ENCODE measurements around the gene PCDH9.

DNA sequence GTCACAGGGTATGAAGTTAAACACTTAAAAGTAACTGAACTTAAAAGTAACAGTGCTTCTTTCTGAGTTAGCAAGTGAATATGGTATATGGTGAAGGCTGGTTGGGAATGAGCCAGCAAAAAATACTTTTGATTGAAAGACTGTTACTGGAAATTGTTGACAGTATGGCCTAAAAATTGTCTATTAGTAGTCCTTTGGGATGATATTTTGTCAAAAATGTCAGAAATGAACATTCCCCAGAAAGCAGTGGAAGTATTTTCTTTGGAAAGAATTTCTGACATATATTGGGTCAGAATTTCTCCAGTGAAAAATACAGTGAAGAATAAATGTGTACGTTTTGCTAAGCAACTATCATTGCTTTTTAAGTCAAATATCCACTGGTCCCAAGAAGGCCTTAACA lies 860.5 kb downstream of the PCDH9 start:
- TF ChIP-seq ZNF274 (IDR thresholded peaks at IDR 0.05; ENCODE audit: low read depth, low read length) (no peak), YY1 (IDR thresholded peaks at IDR 0.05; ENCODE audit: insufficient read depth, insufficient read length) (no peak)

Data from NT2/D1 (cell line).